ENCODE data around the gene AP5Z1.

DNA sequence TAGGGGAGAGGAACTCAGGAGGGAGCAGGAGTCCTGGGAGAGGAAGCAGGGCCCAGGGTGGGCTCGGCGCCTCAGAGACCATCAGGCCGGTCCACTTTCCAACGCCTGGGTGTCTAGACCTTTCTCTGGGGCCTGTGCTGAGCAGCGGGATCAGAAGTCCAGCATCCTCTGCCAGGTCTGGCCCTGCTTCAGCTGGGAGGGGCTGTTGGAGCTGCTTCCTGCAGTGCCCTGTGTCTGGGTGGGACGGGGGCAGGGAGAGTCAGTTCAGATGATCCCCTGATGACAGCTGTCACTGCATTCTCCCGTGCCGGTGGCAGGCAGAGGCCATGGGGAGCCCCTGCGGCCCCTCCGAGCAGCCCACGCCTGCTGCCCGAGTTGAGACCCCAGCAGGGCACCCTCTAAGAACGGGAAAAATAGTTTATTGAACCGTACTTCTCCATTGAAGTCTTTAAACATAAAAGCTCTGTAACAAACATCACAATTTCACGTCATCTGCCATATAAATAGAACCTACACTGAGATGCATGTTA, 23.3 kb downstream of the AP5Z1 start:
- TF ChIP-seq EZH2phosphoT487 (IDR thresholded peaks at IDR 0.05; ENCODE audit: low read depth) (no peak), CTCF (IDR thresholded peaks at IDR 0.05; ENCODE audit: low read depth, low read length) (no peak)
